Measurements from ENCODE around the gene OR2AT4. TPM values are rescaled to one million over a fixed set of nuclear protein-coding genes. Genes with fewer than 3 reads are reported as not detected.

The OR2AT4 gene
- total RNA-seq, 5 donors from 2014 or later (not counting 1 experiment from before 2014, with no cell fraction given): not detected

DNA sequence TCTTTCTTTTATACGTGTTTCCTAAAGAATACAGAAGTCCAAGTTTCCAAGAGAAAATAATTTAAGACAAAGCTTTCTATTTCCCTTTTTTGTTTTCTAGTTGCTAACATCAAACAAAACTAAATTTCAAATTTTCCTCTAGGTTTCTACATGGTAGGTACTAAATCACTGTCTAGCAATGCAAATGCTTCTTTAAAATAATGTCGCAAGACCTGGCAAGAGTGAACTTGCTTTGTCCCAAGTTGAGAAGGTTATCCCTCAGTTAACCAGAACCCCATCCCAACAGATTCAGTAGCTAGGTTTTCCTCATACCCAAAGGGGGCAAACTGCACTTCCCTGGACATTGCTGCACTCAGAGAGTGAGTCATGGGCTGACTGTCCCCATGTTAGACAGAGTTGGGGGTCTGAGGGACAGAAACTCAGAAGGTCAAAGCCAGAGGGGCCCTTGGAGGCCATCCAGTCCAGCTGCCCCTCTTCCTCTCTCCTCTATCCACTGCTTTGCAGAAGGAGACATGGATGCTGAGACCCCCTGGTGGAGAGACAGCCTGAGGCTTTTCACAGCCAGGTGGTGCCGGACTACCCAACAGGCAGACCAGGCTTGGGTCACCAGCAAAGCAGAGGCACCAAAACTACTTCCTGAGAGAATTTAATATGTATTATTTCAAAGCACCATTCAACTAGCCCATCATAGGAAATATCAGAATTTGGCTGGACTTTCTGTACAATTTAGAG lies 23.1 kb downstream of the OR2AT4 start:
- DNase-seq (no peak), ATAC-seq (replicated peaks in 1 of 4) (no peak)
- Mint-ChIP-seq H3K9me3 (peaks cover 0 to 2% (median 0%) of the 10 kb centered on the region in 3 donors), H3K27ac (no peak overlapping the region), H3K27me3 (peaks cover 33 to 34% of the 10 kb centered on the region in 2 donors), H3K4me3 (no peak overlapping the region), H3K4me1 (no peaks in the 10 kb centered on the region), H3K36me3 (no peaks in the 10 kb centered on the region)
- Histone ChIP-seq H3K27ac (ENCODE audit: low read length) (no peak overlapping the region), H3K4me1 (ENCODE audit: control insufficient read depth in 1 of 2, extremely low read depth in 1 of 2, insufficient read depth in 2 of 2, low read length in 2 of 2) (no peaks in the 10 kb centered on the region), H3K4me3 (ENCODE audit: control insufficient read depth in 1 of 2, extremely low read depth in 1 of 2, low read length in 1 of 2) (no peak overlapping the region), H3K9me3 (no peaks in the 10 kb centered on the region), H3K27me3 (replicated peaks in 1 of 2; ENCODE audit: control insufficient read depth in 2 of 2, extremely low read depth in 1 of 2, insufficient read depth in 2 of 2, low read length in 1 of 2) (peaks cover 3 to 10% of the 10 kb centered on the region in 2 experiments), H3K36me3 (ENCODE audit: control insufficient read depth in 2 of 2, extremely low read depth in 1 of 2, insufficient read depth in 1 of 2, low read length in 1 of 2) (no peaks in the 10 kb centered on the region)
- WGBS (ENCODE audit: insufficient coverage): 60% methylated on average over 2 of the region's 3 CpGs
- ChIA-PET CTCF (no interaction called here), POLR2A (interaction anchor here in 1 of 2 donors (0.5 kb wide), 1 partner anchor 188 kb away, joined by 6 read pairs; no protein-coding TSS in a partner anchor)

DNA sequence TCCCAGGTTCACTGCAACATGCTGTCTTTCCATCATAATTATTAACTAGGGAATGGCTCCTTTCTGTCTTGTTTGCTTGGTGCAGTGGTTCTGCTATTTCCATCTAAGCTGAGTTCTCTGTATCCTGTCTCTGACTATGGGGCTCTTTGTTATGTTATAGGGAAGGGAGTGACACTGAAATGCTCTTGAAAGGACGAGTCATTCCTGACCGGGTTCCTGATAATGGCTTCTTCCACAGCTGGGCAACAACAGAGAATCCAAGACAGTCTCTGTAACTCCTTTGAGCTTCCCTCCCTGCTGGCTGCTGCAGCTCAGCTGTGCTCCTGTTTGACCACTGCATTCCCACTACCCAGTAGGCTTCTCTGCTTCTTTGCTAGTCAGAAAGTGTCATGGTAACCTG lies 24.1 kb downstream of the OR2AT4 start:
- Mint-ChIP-seq H3K9me3 (peaks cover 0 to 6% (median 2%) of the 10 kb centered on the region in 3 donors), H3K27me3 (peaks cover 37 to 39% of the 10 kb centered on the region in 2 donors), H3K4me3 (no peak overlapping the region), H3K27ac (no peak overlapping the region), H3K4me1 (no peaks in the 10 kb centered on the region), H3K36me3 (no peaks in the 10 kb centered on the region)
- Histone ChIP-seq H3K36me3 (ENCODE audit: control insufficient read depth in 2 of 2, extremely low read depth in 1 of 2, insufficient read depth in 1 of 2, low read length in 1 of 2) (no peaks in the 10 kb centered on the region), H3K4me1 (ENCODE audit: control insufficient read depth in 1 of 2, extremely low read depth in 1 of 2, insufficient read depth in 2 of 2, low read length in 2 of 2) (no peaks in the 10 kb centered on the region), H3K27ac (ENCODE audit: low read length) (no peak overlapping the region), H3K9me3 (no peaks in the 10 kb centered on the region), H3K27me3 (replicated peaks in 1 of 2; ENCODE audit: control insufficient read depth in 2 of 2, extremely low read depth in 1 of 2, insufficient read depth in 2 of 2, low read length in 1 of 2) (peaks cover 3 to 10% of the 10 kb centered on the region in 2 experiments), H3K4me3 (ENCODE audit: control insufficient read depth in 1 of 2, extremely low read depth in 1 of 2, low read length in 1 of 2) (no peak overlapping the region)
- ATAC-seq (replicated peaks in 1 of 4): no peak
- ChIA-PET CTCF (no interaction called here), POLR2A (no interaction called here)
- 14% methylated on average over 2 of the region's 2 CpGs for WGBS (ENCODE audit: insufficient coverage)
- no peak for DNase-seq

DNA sequence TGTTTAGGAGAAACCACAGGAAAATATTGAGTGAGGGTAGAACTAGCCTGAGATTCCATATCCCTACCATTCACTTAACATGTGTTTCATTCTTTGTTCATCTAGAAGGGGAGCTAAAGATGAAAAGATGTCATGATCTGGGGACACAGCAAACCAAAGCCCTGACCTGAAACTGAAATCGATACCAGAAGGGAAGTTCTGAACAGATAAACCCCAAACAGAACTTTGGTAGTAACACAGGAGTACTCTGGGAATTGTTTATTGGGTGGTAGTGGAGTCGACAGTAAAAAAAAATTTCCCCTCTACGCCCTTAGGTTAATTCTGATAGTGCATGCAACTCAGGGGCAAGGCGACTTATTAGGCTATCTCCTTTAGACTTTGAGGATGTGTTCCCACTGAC lies 27.2 kb downstream of the OR2AT4 start:
- Histone ChIP-seq H3K4me1 (ENCODE audit: control insufficient read depth in 1 of 2, extremely low read depth in 1 of 2, insufficient read depth in 2 of 2, low read length in 2 of 2) (no peaks in the 10 kb centered on the region), H3K9me3 (no peaks in the 10 kb centered on the region), H3K4me3 (ENCODE audit: control insufficient read depth in 1 of 2, extremely low read depth in 1 of 2, low read length in 1 of 2) (no peak overlapping the region), H3K27ac (ENCODE audit: low read length) (no peak overlapping the region), H3K36me3 (ENCODE audit: control insufficient read depth in 2 of 2, extremely low read depth in 1 of 2, insufficient read depth in 1 of 2, low read length in 1 of 2) (no peaks in the 10 kb centered on the region), H3K27me3 (replicated peaks in 1 of 2; ENCODE audit: control insufficient read depth in 2 of 2, extremely low read depth in 1 of 2, insufficient read depth in 2 of 2, low read length in 1 of 2) (peaks cover 3 to 6% of the 10 kb centered on the region in 2 experiments)
- DNase-seq (no peak), ATAC-seq (replicated peaks in 1 of 4) (no peak)
- no peaks in the 10 kb centered on the region for H3K36me3 Mint-ChIP-seq
- no peak overlapping the region for H3K27ac Mint-ChIP-seq
- ChIA-PET CTCF (no interaction called here), POLR2A (no interaction called here)
- H3K9me3 Mint-ChIP-seq: peaks cover 0 to 6% (median 2%) of the 10 kb centered on the region in 3 donors
- no peaks in the 10 kb centered on the region for H3K4me1 Mint-ChIP-seq
- H3K27me3 Mint-ChIP-seq: peaks cover 40 to 46% of the 10 kb centered on the region in 2 donors
- H3K4me3 Mint-ChIP-seq: no peak overlapping the region
- no CpG with 5 or more reads among the region's 4 CpGs for WGBS (ENCODE audit: insufficient coverage)

DNA sequence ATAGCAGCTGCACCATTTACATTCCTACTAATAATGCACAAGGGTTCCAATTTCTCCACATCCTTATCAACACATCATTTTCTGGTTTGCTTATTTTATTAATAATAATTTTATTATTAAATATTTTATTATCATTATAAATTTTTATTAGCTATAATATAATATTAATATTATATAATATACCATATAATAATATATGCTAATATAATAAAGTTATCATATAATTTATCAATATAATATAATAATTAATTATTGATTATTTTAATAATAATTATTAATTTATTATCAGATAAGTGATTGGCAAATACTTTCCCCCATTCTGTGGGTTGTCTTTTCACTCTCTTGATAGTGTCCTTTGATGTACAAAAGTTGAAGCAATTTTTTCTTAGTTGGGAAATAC lies 27.7 kb downstream of the OR2AT4 start:
- Mint-ChIP-seq H3K4me3 (no peak overlapping the region), H3K27me3 (peaks cover 40 to 46% of the 10 kb centered on the region in 2 donors), H3K36me3 (no peaks in the 10 kb centered on the region), H3K9me3 (peaks cover 0 to 6% (median 2%) of the 10 kb centered on the region in 3 donors), H3K4me1 (no peaks in the 10 kb centered on the region), H3K27ac (no peak overlapping the region)
- no peaks in the 10 kb centered on the region for H3K9me3 ChIP-seq
- POLR2A ChIA-PET: interaction anchor here in 1 of 2 donors (0.6 kb wide), 1 partner anchor 55 kb away, joined by 3 read pairs; no protein-coding TSS in a partner anchor
- H3K4me1 ChIP-seq (ENCODE audit: control insufficient read depth in 1 of 2, extremely low read depth in 1 of 2, insufficient read depth in 2 of 2, low read length in 2 of 2): no peaks in the 10 kb centered on the region
- ATAC-seq (replicated peaks in 1 of 4): no peak
- CTCF ChIA-PET: interaction anchor here in 1 of 2 donors (0.5 kb wide), 1 partner anchor 48 kb away, joined by 3 read pairs; no protein-coding TSS in a partner anchor
- H3K36me3 ChIP-seq (ENCODE audit: control insufficient read depth in 2 of 2, extremely low read depth in 1 of 2, insufficient read depth in 1 of 2, low read length in 1 of 2): no peaks in the 10 kb centered on the region
- H3K4me3 ChIP-seq (ENCODE audit: control insufficient read depth in 1 of 2, extremely low read depth in 1 of 2, low read length in 1 of 2): no peak overlapping the region
- H3K27me3 ChIP-seq (replicated peaks in 1 of 2; ENCODE audit: control insufficient read depth in 2 of 2, extremely low read depth in 1 of 2, insufficient read depth in 2 of 2, low read length in 1 of 2): peaks cover 3 to 6% of the 10 kb centered on the region in 2 experiments
- no peak for DNase-seq
- no peak overlapping the region for H3K27ac ChIP-seq (ENCODE audit: low read length)

GRCh38 chr11:75068559-75068958 lies 28.1 kb downstream of the OR2AT4 start:
- ATAC-seq (replicated peaks in 1 of 4): no peak
- H3K9me3 ChIP-seq: no peaks in the 10 kb centered on the region
- no peak overlapping the region for H3K27ac ChIP-seq (ENCODE audit: low read length)
- ChIA-PET CTCF (interaction anchor here in 1 of 2 donors (0.5 kb wide), 1 partner anchor 48 kb away, joined by 3 read pairs; no protein-coding TSS in a partner anchor), POLR2A (interaction anchor here in 1 of 2 donors (0.6 kb wide), 1 partner anchor 54 kb away, joined by 3 read pairs; no protein-coding TSS in a partner anchor)
- H3K27me3 ChIP-seq (replicated peaks in 1 of 2; ENCODE audit: control insufficient read depth in 2 of 2, extremely low read depth in 1 of 2, insufficient read depth in 2 of 2, low read length in 1 of 2): peaks cover under 1 to 6% of the 10 kb centered on the region in 2 experiments
- no peaks in the 10 kb centered on the region for H3K4me1 ChIP-seq (ENCODE audit: control insufficient read depth in 1 of 2, extremely low read depth in 1 of 2, insufficient read depth in 2 of 2, low read length in 2 of 2)
- no peak overlapping the region for H3K27ac Mint-ChIP-seq
- peaks cover 0 to 6% (median 2%) of the 10 kb centered on the region in 3 donors for H3K9me3 Mint-ChIP-seq
- no peaks in the 10 kb centered on the region for H3K36me3 Mint-ChIP-seq
- H3K4me3 Mint-ChIP-seq: no peak overlapping the region
- no peak overlapping the region for H3K4me3 ChIP-seq (ENCODE audit: control insufficient read depth in 1 of 2, extremely low read depth in 1 of 2, low read length in 1 of 2)
- H3K36me3 ChIP-seq (ENCODE audit: control insufficient read depth in 2 of 2, extremely low read depth in 1 of 2, insufficient read depth in 1 of 2, low read length in 1 of 2): no peaks in the 10 kb centered on the region
- H3K4me1 Mint-ChIP-seq: no peaks in the 10 kb centered on the region
- DNase-seq: no peak
- H3K27me3 Mint-ChIP-seq: peaks cover 40 to 46% of the 10 kb centered on the region in 2 donors

- H3K4me3 Mint-ChIP-seq: no peak overlapping the region
- POLR2A ChIA-PET: no interaction called here
- H3K9me3 Mint-ChIP-seq: peaks cover 0 to 6% (median 2%) of the 10 kb centered on the region in 3 donors
- H3K4me1 ChIP-seq (ENCODE audit: control insufficient read depth in 1 of 2, extremely low read depth in 1 of 2, insufficient read depth in 2 of 2, low read length in 2 of 2): no peaks in the 10 kb centered on the region
- DNase-seq (no peak), ATAC-seq (replicated peaks in 1 of 4) (no peak)
- H3K4me1 Mint-ChIP-seq: no peaks in the 10 kb centered on the region
- peaks cover 37 to 39% of the 10 kb centered on the region in 2 donors for H3K27me3 Mint-ChIP-seq
- no peaks in the 10 kb centered on the region for H3K36me3 Mint-ChIP-seq
- no peak overlapping the region for H3K4me3 ChIP-seq (ENCODE audit: control insufficient read depth in 1 of 2, extremely low read depth in 1 of 2, low read length in 1 of 2)
- 100% methylated on average over 1 of the region's 7 CpGs for WGBS (ENCODE audit: insufficient coverage)
- no peak overlapping the region for H3K27ac ChIP-seq (ENCODE audit: low read length)
- peaks cover 0 to 4% of the 10 kb centered on the region in 2 experiments for H3K27me3 ChIP-seq (replicated peaks in 1 of 2; ENCODE audit: control insufficient read depth in 2 of 2, extremely low read depth in 1 of 2, insufficient read depth in 2 of 2, low read length in 1 of 2)
- CTCF ChIA-PET: no interaction called here
- H3K9me3 ChIP-seq: no peaks in the 10 kb centered on the region
- H3K36me3 ChIP-seq (ENCODE audit: control insufficient read depth in 2 of 2, extremely low read depth in 1 of 2, insufficient read depth in 1 of 2, low read length in 1 of 2): no peaks in the 10 kb centered on the region
- no peak overlapping the region for H3K27ac Mint-ChIP-seq
Observed at GRCh38 chr11:75066061-75066460, 30.6 kb downstream of the OR2AT4 start.

All from T-cell (primary cell).